AG10803 (cell line): ENCODE results near the gene CRTAP.
A peak's percentile ranks its signal among the peaks of the same experiment; 100 is the strongest.

ENCODE experiments used
- DNase-seq: peaks from one replicate; pipeline ENCODE4 v3.0.0; 2010; ENCODE audit warnings: low read depth
- H3K4me3 ChIP-seq: 2 replicates; pipeline ENCODE4 v1.5.1; 2011; ENCODE audit warnings: mild to moderate bottlenecking, low read length, control low read depth
- TF ChIP-seq, protein P1 (sequence below): conservative IDR thresholded peaks from 2 replicates; pipeline ENCODE4 v1.5.1; 2011; ENCODE audit warnings: mild to moderate bottlenecking, low read length, control low read depth, inconsistent platforms

CRTAP gene

GRCh38 chr3:33091746-33092145 lies 22.1 kb upstream of the CRTAP start:
- DNase-seq = no peak
- no peak overlapping the region for H3K4me3 ChIP-seq
- TF ChIP-seq, protein P1, sequence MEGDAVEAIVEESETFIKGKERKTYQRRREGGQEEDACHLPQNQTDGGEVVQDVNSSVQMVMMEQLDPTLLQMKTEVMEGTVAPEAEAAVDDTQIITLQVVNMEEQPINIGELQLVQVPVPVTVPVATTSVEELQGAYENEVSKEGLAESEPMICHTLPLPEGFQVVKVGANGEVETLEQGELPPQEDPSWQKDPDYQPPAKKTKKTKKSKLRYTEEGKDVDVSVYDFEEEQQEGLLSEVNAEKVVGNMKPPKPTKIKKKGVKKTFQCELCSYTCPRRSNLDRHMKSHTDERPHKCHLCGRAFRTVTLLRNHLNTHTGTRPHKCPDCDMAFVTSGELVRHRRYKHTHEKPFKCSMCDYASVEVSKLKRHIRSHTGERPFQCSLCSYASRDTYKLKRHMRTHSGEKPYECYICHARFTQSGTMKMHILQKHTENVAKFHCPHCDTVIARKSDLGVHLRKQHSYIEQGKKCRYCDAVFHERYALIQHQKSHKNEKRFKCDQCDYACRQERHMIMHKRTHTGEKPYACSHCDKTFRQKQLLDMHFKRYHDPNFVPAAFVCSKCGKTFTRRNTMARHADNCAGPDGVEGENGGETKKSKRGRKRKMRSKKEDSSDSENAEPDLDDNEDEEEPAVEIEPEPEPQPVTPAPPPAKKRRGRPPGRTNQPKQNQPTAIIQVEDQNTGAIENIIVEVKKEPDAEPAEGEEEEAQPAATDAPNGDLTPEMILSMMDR = no peak

- TF ChIP-seq, protein P1 = no peak
- H3K4me3 ChIP-seq = no peak overlapping the region
- DNase-seq = no peak
These were observed 21.1 kb upstream of the CRTAP start for GRCh38 chr3:33092496-33093254.

GRCh38 chr3:33093847-33094246 lies 20.0 kb upstream of the CRTAP start:
- TF ChIP-seq, protein P1 = no peak
- no peak overlapping the region for H3K4me3 ChIP-seq
- DNase-seq = no peak

- H3K4me3 ChIP-seq = peak overlapping the region; percentile 91
- TF ChIP-seq, protein P1 = no peak
- DNase-seq = no peak
These were observed 18.4 kb upstream of the CRTAP start for GRCh38 chr3:33095436-33095835.

DNA sequence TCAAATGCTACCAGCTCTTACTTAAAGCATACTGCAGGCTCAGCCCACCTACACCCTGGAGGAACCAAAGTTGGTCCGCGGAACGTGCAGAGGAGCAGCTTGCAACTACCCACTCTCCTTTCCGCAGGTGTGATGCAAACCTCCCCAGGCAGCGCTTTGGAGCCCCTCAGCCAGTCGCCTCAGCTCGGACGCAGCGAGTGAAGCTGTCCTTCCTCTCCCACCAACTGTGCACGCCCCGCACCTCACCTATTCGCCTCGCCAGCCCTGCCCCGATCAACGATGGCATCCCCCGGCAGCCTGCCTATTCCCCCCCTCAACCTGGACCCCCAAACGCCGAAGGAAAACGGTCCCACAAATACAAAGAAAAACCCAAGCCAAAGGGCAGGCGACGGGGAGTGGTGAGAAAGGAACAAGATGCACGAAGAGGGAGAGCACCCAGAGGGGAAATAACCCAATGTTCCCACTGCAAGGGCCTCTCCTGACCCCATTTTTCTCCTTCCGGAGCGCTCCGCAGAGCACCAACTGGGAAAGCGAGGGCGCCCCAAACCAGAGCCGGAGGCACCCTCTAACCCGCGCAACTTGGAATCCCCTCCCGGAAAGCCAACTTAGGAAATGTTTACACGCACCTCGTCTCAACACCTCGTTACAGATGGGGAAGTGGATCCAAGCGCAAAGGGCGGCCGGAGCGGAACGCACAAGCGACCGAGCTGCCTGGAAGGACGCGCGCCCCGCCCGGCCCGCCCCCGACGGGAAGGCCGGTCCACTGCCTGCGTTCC lies 17.5 kb upstream of the CRTAP start:
- DNase-seq = peak; percentile 40
- H3K4me3 ChIP-seq = peak overlapping the region; percentile 91
- TF ChIP-seq, protein P1 = no peak

DNA sequence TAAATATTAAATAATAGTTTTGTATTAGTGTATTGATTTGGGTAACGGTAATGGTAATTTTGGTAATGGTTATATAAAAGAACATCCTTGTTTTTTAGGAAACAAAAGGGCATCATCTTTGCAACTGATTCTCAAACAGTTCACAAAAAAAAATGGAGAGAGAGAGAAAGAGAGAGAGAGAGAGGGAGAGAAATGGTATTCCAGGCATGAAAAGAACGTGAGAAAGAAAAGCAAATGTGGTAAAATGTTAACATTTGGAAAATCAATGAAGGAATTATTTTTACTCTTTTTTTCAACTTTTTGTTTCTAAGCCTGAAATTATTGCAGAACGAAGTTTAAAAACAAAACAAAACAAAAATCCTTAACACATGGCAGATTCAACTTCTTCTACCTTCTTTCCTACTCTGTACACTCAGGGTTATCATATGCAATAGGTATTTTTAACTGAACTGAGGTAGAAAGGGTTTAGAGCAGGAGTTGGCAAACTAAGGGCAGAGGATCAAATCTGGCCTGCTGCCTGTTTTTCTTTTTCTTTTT lies 14.6 kb upstream of the CRTAP start:
- TF ChIP-seq, protein P1 = no peak
- no peak overlapping the region for H3K4me3 ChIP-seq
- peak; percentile 17 for DNase-seq
